HG03060 (cell line): Measurements from ENCODE around the gene KRT3.
"Not testable (repeated sequence)": the region's sequence is repeated elsewhere in the genome, so short reads cannot be mapped to it uniquely, and the experiment has no call there.

Experiments
- ATAC-seq: cut with Tn5 transposase; IDR thresholded peaks from one replicate; pipeline ENCODE4 v1.9.1; 2021; ENCODE audit warnings: low read depth, moderate number of reproducible peaks; ENCODE audit not compliant: unreplicated experiment

The KRT3 gene

GRCh38 chr12:52799505-52800211, 3.7 kb upstream of the KRT3 start:
- no peak for ATAC-seq

GRCh38 chr12:52798671-52799504, 3.0 kb upstream of the KRT3 start:
- no peak for ATAC-seq

- no peak for ATAC-seq
Observed at GRCh38 chr12:52798003-52798670, 2.2 kb upstream of the KRT3 start.

GRCh38 chr12:52797529-52797894, 1.6 kb upstream of the KRT3 start:
- no peak for ATAC-seq

GRCh38 chr12:52796839-52797528, 1.1 kb upstream of the KRT3 start:
- ATAC-seq = no peak

GRCh38 chr12:52796429-52796794, 495 bp upstream of the KRT3 start:
- ATAC-seq = no peak

- ATAC-seq = not testable (repeated sequence)
Observed at GRCh38 chr12:52795332-52795674, 614 bp downstream of the KRT3 start.

- no peak for ATAC-seq
Observed at GRCh38 chr12:52794479-52795331, 1.2 kb downstream of the KRT3 start.

GRCh38 chr12:52792185-52793029, 3.5 kb downstream of the KRT3 start:
- no peak for ATAC-seq

- ATAC-seq = no peak
Observed at GRCh38 chr12:52791271-52792184, 4.4 kb downstream of the KRT3 start.

- ATAC-seq = no peak
Observed at GRCh38 chr12:52790427-52791270, 5.3 kb downstream of the KRT3 start.

- ATAC-seq = no peak
Observed at GRCh38 chr12:52789637-52790426, 6.1 kb downstream of the KRT3 start.

- no peak for ATAC-seq
Observed at GRCh38 chr12:52788876-52789636, 6.9 kb downstream of the KRT3 start.

- ATAC-seq = no peak
Observed at GRCh38 chr12:52788192-52788875, 7.6 kb downstream of the KRT3 start.
